Psoas muscle (tissue), 8 donors: ENCODE data around the gene RABGGTB. TPM values are rescaled to one million over a fixed set of nuclear protein-coding genes. Genes with fewer than 3 reads are reported as not detected.
A peak's percentile ranks its signal among the peaks of the same experiment; 100 is the strongest.

Source experiments
- ATAC-seq, 4 donors: fragments of 200-7000 bp; cut with Tn5 transposase; one replicate each; pipeline ENCODE4 v1.9.1; 2020; ENCODE audit warnings: moderate library complexity in 3 of 4, mild to moderate bottlenecking in 2 of 4
- DNase-seq, 2 donors: peaks; one replicate each; pipeline ENCODE4 v3.0.0-alpha.2; 2020
- H3K27ac ChIP-seq: fragments of 200-600 bp; one replicate; pipeline ENCODE4 v1.8.0; 2022
- H3K27me3 ChIP-seq, 3 donors: fragments of 200-600 bp in 1 of 3; one replicate each; pipeline versions ENCODE4 v1.6.1 to v1.8.0; 2013 to 2022; ENCODE audit warnings: low read length in 2 of 3, mild to moderate bottlenecking in 2 of 3, moderate library complexity in 1 of 3; ENCODE audit not compliant: insufficient read depth in 3 of 3
- H3K36me3 ChIP-seq, 2 donors: fragments of 200-600 bp in 1 of 2; one replicate each; pipeline versions ENCODE4 v1.6.1 to v1.8.0; 2013 to 2022; ENCODE audit warnings: low read depth in 1 of 2, mild to moderate bottlenecking in 1 of 2, moderate library complexity in 1 of 2; ENCODE audit not compliant: insufficient read depth in 1 of 2
- H3K4me1 ChIP-seq: fragments of 200-600 bp; one replicate; pipeline ENCODE4 v1.8.0; 2022
- H3K4me3 ChIP-seq: fragments of 200-600 bp; one replicate; pipeline ENCODE4 v1.8.0; 2022; ENCODE audit warnings: mild to moderate bottlenecking
- H3K9me3 ChIP-seq: fragments of 200-600 bp; one replicate; pipeline ENCODE4 v1.8.0; 2022
- WGBS, 3 donors: extraction: QIAGEN DNeasy Blood & Tissue Kit; methylation state at CpG; one replicate each; pipeline versions ENCODE4 v1.1.6 to v1.1.7; 2013; 5-methylcytosine and 5-hydroxymethylcytosine counted together
- intact Hi-C, 2 donors: fragments of 100-400 bp; cut with DNase I; formaldehyde crosslinking; loops; one replicate each; pipeline versions ENCODE4 v1.11.0 to v1.14.2; 2022
- polyA plus RNA-seq, 3 donors: library from polyadenylated mRNA; stranded (reverse); fragments of 200-250 nt; gene quantifications; one replicate each; pipeline ENCODE4 v1.2.3, GENCODE V29; 2013
- total RNA-seq, 4 donors: library from RNA; stranded (reverse); fragmentation: NEBNext Ultra II Directional in 2 of 4; extraction: Animal tissue kit (Norgen Biotek cat#: 25700) in 2 of 4; gene quantifications; one replicate each; pipeline versions ENCODE4 v1.2.1 to v1.2.4, GENCODE V29; 2021 to 2023
- TF ChIP-seq, protein P1 (sequence below): fragments of 200-600 bp; IDR thresholded peaks from one replicate; pipeline ENCODE4 v1.8.0; 2022; ENCODE audit warnings: antibody characterized with exemption
- donor health status: healthy with polysubstance abuse.
- donor health status: DM: no; HTN: no; CAD: no; lungs with moderate emphysema.
- donor health status: Bipolar disorder and iron deficiency.
- donor health status: healthy.
- donor health status: DM: yes; HTN: yes; CAD: no.
- donor health status: DM: no; HTN: no; CAD: no.
- donor health status: DM: no; HTN: no; CAD: no.
- donor health status: DM: yes; HTN: yes; CAD: no.

Gene RABGGTB
- total and polyA plus RNA-seq, 7 donors = 53.9 to 101 (median 83.7) TPM

DNA sequence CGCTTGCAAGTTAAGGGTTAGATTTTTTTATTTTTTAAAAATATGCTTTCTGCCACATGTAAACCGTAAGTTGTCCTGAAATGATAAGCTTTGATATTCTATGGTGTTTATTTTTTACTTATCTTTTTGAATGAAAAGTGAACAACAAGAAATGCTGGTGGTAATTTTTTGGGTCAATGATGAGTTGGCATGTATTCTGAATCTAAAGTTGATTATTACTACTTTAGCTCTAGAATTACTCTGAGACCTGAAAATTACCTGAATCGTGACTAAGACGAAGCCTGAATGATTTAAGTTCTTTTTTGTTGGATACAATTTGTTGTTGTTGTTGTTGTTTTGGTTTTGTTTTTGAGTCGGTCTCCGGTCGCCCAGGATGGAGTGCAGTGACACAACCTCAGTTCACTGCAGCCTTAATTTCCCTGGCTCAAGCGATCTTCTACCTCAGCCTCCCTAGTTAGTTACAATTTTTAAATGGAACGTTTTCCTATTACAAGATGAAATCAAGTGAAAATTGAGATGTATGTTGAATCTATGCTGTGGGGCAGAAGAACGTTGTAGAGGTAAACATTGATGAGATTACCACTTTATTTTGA lies 941 bp downstream of the RABGGTB start:
- Histone ChIP-seq H3K4me3 (peak overlapping the region; percentile 89), H3K27ac (peak overlapping the region; percentile 97), H3K9me3 (no peaks in the 10 kb centered on the region), H3K4me1 (peaks cover 35% of the 10 kb centered on the region), H3K36me3 (peaks cover 6 to 47% of the 10 kb centered on the region in 2 donors), H3K27me3 (no peaks in the 10 kb centered on the region)
- DNase-seq (no peak), ATAC-seq (peak in 1 of 4 donors; percentile 26)
- intact Hi-C loops = loop anchor here in 1 of 2 donors (5.0 kb wide), 1 partner anchor 65 kb away; the partner anchor contains the start of gene ACADM
- TF ChIP-seq, protein P1, sequence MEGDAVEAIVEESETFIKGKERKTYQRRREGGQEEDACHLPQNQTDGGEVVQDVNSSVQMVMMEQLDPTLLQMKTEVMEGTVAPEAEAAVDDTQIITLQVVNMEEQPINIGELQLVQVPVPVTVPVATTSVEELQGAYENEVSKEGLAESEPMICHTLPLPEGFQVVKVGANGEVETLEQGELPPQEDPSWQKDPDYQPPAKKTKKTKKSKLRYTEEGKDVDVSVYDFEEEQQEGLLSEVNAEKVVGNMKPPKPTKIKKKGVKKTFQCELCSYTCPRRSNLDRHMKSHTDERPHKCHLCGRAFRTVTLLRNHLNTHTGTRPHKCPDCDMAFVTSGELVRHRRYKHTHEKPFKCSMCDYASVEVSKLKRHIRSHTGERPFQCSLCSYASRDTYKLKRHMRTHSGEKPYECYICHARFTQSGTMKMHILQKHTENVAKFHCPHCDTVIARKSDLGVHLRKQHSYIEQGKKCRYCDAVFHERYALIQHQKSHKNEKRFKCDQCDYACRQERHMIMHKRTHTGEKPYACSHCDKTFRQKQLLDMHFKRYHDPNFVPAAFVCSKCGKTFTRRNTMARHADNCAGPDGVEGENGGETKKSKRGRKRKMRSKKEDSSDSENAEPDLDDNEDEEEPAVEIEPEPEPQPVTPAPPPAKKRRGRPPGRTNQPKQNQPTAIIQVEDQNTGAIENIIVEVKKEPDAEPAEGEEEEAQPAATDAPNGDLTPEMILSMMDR = no peak
- 1 to 3% (median 2%) methylated on average over 10 of the region's 10 CpGs for WGBS, 3 donors

DNA sequence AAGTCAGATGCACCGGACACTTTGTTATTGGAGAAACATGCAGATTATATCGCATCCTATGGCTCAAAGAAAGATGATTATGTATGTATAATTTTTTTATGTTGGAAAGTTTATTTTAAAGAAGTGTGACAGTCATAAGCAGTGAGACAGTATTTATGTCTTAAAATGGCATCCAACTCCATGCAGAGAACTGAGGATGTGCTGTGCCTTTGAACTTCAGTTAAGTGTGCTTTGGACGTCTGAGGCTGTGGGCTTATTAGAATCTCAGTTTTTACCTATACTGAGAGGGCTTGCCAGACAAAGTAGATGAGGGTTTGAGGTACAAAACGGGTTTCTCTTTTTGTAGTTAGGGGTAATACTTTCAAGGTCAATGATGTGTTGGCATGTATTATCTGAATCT lies 1.5 kb downstream of the RABGGTB start:
- TF ChIP-seq, protein P1 = no peak
- ATAC-seq (no peak), DNase-seq (no peak)
- peak overlapping the region; percentile 89 for H3K4me3 ChIP-seq
- peaks cover 10 to 52% of the 10 kb centered on the region in 2 donors for H3K36me3 ChIP-seq
- peaks cover 35% of the 10 kb centered on the region for H3K4me1 ChIP-seq
- no peaks in the 10 kb centered on the region for H3K27me3 ChIP-seq
- 10 to 13% (median 11%) methylated on average over 4 of the region's 4 CpGs for WGBS, 3 donors
- peak overlapping the region; percentile 97 for H3K27ac ChIP-seq
- intact Hi-C loops = loop anchor here in 1 of 2 donors (5.0 kb wide), 1 partner anchor 65 kb away; the partner anchor contains the start of gene ACADM
- H3K9me3 ChIP-seq = no peaks in the 10 kb centered on the region

DNA sequence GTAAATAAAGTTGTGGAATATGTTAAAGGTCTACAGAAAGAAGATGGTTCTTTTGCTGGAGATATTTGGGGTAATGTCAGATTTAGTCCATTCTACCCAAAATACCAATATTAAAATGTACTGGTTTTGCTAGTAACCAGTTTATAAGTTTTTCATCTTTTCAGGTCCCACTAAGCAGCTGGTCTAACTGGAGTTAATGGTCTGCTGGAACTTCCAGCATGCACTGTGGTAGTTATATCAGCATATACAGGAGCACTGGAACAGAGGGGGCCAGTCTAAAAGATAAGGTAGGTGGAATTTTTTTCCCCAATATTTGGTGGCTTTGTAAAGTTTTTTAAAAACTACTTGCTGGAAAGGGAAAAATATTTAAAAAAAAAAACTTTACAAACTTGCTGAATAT lies 3.9 kb downstream of the RABGGTB start:
- ATAC-seq = no peak
- H3K4me1 ChIP-seq = peaks cover 35% of the 10 kb centered on the region
- no peaks in the 10 kb centered on the region for H3K9me3 ChIP-seq
- TF ChIP-seq, protein P1 = no peak
- intact Hi-C loops = loop anchor here in 1 of 2 donors (5.0 kb wide), 1 partner anchor 68 kb away; the partner anchor contains the start of gene ACADM
- peak overlapping the region; percentile 97 for H3K27ac ChIP-seq
- H3K4me3 ChIP-seq = peak overlapping the region; percentile 89
- H3K36me3 ChIP-seq = peaks cover 15 to 77% of the 10 kb centered on the region in 2 donors
- no peaks in the 10 kb centered on the region for H3K27me3 ChIP-seq
- no peak for DNase-seq

DNA sequence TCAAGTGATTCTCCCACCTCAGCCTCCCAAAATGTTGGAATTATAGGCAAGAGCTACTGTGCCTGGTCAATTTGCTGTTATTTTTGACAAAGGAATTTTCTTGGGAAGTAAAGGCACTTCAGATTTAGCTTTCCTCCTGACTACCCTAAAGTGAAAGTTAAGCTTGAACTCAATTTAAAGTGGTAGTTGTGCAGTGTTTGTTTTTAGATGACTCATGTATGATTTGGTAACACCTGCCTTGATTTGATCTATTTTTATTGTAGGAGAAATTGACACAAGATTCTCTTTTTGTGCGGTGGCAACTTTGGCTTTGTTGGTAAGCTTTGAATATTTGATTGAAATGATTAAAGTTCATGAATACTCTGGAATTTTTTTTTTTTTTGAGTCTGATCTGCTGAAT lies 5.0 kb downstream of the RABGGTB start:
- peak overlapping the region; percentile 89 for H3K4me3 ChIP-seq
- peak overlapping the region; percentile 97 for H3K27ac ChIP-seq
- peaks cover 23 to 87% of the 10 kb centered on the region in 2 donors for H3K36me3 ChIP-seq
- TF ChIP-seq, protein P1 = no peak
- H3K9me3 ChIP-seq = no peaks in the 10 kb centered on the region
- DNase-seq (no peak), ATAC-seq (peak in 3 of 4 donors; percentile 30 to 61 (median 51))
- intact Hi-C loops = no loop called here
- H3K27me3 ChIP-seq = no peaks in the 10 kb centered on the region
- 32 to 58% (median 40%) methylated on average over 1 of the region's 1 CpG for WGBS, 3 donors
- H3K4me1 ChIP-seq = peaks cover 31% of the 10 kb centered on the region
